HCT116 (cell line): ENCODE measurements around the gene PAQR4.

ENCODE experiments used
- MAX ChIP-seq: IDR thresholded peaks from 2 replicates; pipeline ENCODE4 v1.6.1; 2012
- POLR2A ChIP-seq: IDR thresholded peaks from 2 replicates; pipeline ENCODE4 v1.7.0; 2011; ENCODE audit warnings: borderline replicate concordance; ENCODE audit not compliant: insufficient read depth, insufficient read length; ENCODE audit errors: extremely low read depth

DNA sequence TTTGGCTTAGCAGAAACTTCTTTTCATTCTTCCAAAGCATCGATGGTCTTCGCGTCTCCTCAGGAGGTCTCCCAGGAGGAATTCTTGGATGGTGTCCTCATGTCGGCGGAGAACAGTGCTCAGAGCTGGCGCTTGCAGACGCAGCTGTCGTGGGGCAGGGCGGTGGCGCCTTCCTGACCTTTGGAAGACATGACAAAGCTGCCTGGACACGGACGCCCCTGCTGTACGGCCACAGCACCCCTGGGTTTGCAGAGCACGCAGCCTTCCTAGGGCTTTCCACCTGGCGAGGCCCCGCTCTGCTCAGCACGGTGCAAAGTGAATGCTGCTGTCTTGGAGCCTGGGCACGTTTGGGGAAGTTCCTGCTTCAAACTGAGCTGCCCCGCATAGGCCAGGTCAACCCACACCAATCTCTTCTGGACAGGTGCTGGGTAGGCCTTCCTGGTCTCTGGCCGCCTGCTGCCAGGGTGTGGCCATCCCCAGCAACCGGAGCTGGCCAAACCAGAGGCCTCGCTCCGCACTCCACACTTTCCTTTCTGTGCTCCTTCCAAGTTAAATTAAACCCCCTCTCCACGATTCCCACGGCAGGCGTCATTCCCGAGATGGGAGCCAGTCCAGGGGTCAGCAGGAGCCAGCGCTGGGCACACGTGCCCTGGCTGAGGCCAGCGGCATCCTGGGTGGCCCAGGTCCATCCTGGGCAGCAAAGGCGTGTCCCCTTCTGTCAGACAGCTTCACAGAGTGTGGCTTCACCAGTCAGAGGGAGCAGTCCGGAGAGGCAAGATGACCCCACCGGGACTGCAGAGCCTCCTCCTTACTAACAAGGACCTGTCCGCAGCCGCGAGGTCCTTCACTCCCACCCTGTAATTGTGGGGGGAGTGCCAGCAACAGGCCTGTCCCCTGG lies 20.1 kb upstream of the PAQR4 start:
- TF ChIP-seq POLR2A, result no peak
- TF ChIP-seq MAX, result no peak
